ENCODE data around the gene ANO9. TPM values are rescaled to one million over a fixed set of nuclear protein-coding genes. Genes with fewer than 3 reads are reported as not detected.

The ANO9 gene, protein sequence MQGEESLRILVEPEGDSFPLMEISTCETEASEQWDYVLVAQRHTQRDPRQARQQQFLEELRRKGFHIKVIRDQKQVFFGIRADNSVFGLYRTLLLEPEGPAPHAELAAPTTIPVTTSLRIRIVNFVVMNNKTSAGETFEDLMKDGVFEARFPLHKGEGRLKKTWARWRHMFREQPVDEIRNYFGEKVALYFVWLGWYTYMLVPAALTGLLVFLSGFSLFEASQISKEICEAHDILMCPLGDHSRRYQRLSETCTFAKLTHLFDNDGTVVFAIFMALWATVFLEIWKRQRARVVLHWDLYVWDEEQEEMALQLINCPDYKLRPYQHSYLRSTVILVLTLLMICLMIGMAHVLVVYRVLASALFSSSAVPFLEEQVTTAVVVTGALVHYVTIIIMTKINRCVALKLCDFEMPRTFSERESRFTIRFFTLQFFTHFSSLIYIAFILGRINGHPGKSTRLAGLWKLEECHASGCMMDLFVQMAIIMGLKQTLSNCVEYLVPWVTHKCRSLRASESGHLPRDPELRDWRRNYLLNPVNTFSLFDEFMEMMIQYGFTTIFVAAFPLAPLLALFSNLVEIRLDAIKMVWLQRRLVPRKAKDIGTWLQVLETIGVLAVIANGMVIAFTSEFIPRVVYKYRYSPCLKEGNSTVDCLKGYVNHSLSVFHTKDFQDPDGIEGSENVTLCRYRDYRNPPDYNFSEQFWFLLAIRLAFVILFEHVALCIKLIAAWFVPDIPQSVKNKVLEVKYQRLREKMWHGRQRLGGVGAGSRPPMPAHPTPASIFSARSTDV
- 1 to 10 TPM; 4.5 to 9.0 (median 6.8) TPM for polyA plus RNA-seq (ENCODE audit: insufficient read depth in 1 of 5, insufficient read length in 5 of 5, low replicate concordance in 1 of 5)
- long read RNA-seq, donor 1, partial matches to known transcripts = 67 of 67 reads
- long read RNA-seq, donor 1, other reads (novel, unspliced or antisense) = 0 of 67 reads
- long read RNA-seq, donor 2 = 0 reads
- long read RNA-seq, donor 3 = 0 reads
- long read RNA-seq, donor 4 = 0 reads
- long read RNA-seq, donor 5 = 0 reads
- long read RNA-seq, donor 6 = 0 reads
- long read RNA-seq, donor 7 = 0 reads
- long read RNA-seq, donor 8 = 0 reads

DNA sequence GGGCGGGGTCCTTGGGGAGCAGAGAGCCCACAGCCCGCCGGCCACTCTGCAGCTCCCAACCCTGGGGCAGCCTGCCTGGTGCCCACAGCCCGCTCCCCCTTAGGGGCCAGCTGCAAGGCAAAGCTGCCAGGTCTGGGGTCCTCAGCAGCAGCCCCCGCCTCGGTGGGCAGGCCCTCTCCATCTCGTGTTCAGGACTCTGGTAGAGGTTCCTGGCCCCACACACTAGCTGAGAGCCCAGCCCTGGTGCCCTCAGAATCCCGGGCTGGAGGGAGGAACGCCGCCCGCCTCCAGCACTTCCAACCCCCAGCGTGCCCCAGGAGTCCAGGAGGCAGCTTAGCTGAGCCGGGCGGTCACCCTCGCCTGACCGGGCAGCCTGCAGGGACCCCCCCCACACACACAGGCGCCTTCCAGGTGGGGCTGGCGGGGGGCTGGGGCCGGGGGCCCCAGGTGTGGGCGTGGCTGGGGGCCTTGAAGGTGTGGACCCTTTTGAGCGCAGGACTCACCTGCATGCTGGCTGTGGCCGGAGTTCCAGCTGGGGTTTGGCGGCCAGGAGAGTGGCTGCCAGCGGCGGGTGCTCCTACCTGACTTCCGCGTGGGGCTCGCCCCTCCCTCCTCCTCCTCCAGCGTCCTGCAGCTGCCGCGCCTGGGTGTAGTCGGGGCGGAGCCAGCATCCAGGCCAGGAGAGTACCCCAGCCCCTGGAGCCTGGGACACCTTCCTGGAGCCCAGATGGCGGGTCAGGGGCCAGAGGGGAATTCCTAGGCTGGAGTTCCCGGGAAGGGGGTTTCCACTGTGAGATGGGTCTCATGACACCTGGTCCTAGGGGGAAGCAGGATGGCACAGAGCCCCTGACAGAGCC, at the start of gene ANO9:
Gene ANO9, minus strand, starts transcription at position 594 of the 857 bp plus-strand sequence. Its CDS starts 85 bp downstream, at position 509.
- DNase-seq = peak in 1 of 2 donors; percentile 21

DNA sequence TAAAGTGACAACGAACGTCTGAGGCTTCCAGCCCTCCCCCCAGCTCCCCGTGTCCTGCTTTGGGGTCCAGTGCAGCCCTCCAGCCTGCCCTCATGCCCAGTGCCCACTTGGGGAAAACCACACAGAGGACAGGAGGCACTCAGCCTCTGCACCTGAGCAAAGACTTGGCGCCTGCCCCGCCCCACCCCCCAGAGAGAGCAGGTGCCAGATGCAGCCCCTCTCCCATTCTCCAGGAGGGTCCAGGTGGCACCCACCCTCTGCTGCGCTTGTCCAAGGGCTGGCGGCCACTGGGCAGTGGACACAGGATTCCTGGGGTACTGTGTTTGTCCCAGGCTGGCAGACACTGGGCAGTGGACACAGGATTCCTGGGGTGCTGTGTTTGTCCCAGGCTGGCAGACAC, 49.5 kb upstream of the ANO9 start:
- DNase-seq = no peak

DNA sequence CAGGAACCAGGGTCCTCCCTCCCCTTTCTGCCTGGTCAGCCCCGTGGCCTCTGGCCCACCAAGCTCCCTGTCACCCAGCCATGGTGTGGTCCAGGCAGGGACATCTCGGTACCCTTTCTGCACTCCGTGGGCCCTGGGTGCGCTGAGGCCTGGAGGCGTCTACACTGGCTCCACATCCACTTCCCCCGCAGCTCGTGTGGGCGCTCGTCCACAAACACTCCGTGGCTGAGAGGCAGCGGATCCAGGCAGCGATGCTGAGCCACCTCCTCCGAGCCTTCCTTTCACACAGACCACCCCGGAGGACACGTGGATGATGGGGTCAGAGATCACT, 49.1 kb upstream of the ANO9 start:
- no peak for DNase-seq

DNA sequence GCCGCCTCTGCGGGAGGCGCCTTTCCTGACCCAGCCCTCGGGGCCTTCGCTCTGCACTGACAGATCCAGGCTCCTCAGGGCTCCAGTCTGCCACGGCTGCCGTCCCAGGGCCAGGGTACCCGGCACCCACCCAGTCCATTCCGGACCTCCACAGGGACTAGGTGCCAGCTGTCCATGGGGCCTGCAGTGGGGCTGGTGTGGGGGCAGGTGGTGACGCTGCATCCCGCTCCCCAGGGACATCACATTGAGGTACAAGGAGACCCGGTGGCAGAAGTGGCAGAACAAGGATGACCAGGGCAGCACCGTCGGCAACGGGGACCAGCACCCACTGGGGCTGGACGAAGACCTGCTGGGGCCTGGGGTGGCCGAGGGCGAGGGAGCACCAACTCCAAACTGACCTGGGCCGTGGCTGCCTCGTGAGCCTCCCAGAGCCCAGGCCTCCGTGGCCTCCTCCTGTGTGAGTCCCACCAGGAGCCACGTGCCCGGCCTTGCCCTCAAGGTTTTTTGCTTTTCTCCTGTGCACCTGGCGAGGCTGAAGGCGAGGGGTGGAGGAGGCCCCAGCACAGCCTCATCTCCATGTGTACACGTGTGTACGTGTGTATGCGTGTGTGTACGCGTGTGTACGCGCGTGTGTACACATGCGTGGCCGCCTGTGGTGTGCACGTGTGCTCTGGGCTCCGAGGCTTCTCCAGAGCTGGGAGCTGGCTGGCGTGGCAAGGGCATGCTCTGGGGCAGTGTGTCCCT, 48.5 kb upstream of the ANO9 start:
- DNase-seq = no peak

DNA sequence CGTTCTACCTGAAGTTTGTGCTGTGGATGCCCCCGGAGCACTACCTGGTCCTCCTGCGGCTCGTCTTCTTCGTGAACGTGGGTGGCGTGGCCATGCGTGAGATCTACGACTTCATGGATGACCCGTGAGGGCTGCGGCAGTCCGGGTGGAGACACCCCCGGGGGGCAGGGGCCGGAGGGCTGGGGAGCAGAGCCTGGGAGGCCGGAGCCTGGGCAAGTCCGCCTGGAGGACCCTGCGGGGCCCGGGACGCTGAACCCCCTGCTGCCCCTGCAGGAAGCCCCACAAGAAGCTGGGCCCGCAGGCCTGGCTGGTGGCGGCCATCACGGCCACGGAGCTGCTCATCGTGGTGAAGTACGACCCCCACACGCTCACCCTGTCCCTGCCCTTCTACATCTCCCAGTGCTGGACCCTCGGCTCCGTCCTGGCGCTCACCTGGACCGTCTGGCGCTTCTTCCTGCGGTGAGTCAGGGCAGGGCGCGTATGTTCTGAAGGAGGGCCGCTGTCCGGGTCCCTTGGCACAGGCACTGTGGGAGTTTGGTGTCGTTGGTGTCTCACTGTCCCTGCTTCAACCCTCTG, 47.9 kb upstream of the ANO9 start:
- no peak for DNase-seq

DNA sequence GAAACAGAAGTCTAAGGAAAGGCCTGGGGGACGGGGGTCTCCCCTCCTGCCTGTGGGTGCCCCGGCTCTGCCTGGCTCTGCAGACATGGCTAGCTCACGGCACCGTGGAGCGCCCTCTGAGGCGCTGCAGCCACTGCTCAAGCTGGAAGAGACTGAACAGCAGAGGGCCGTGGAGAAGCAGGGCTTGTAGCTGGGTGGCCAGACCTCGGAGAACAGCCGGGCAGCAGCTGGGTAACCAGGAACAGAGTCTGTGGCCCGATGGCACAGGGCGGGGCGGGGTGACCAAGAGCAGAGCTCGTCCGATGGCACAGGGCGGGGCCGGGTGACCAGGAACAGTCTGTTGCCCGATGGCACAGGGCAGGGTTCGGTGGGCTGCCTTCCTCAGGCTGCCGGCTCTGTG, 47.2 kb upstream of the ANO9 start:
- no peak for DNase-seq

DNA sequence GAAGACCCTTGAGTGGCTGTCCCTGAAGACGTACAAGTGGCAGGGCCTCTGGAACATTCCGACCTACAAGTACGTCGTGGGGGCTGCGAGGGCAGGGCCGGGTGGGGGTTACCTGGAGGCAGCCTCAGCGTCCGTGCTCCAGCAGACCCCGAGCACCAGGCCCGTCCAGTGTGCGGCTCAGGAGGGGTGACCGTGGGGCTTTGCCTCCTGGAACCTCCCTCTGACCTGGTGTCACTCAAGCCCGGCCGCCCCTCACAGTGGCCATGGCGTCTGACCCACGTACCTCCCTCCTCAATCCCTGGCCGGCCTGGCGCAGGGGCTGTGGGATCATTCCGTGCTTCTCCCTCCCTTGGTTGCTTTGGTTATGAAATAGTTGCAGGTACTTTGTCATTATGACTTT, 46.8 kb upstream of the ANO9 start:
- no peak for DNase-seq

DNA sequence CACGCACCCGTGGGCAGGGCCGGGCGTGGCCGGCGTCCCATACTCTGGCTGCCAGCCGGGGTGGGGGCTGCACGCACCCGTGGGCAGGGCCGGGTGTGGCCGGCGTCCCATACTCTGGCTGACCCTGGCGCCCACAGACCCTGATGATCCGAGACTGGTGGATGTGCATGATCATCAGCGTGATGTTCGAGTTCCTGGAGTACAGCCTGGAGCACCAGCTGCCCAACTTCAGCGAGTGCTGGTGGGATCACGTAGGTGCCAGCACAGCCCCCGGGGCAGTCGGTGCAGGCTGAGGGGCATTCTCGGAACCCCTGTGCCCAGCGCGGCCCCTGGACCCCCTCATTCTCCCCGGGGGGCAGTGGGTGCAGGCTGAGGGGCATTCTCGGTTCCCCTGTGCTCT, 46.3 kb upstream of the ANO9 start:
- DNase-seq = no peak

DNA sequence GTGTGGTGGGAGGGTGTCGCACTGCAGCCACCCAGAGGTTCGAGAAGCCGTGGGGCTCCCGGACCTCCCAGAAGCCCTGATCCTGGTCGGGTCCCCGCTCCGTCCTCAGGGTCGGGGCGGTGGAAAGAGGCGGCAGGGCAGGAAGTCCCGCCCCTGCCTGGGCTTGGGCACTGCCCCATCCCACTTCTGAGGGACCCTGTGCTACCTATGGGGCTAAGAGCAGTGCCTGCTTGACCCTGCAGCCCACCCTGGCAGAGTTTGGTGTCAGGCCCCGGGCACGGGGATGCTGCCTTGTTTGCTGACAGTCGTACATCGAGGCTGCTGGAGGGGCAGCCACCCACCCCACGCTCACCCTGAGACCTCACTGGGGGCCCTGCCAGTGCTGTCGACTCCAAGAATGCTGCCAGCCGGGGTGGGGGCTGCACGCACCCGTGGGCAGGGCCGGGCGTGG, 45.8 kb upstream of the ANO9 start:
- DNase-seq = no peak

DNA sequence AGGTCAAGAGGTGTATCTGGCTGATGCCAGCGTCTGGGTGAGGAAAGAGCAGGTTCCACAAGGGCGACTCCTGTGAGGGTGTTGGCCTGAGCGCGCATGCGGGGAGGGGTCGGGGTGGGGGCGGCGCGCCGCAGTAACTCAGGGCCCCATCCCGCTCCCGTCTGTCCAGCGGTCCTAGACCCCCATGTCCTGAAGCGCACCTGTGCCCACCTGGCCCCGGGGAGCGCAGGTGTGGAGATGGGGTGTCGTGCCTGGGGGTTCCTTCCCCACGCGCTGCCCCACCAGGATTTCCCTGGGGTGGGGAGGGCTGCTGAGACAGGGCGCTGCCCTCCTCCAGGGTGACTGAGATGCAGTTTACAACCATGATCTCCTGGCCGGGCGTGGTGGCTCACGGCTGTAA, 44.4 kb upstream of the ANO9 start:
- no peak for DNase-seq

DNA sequence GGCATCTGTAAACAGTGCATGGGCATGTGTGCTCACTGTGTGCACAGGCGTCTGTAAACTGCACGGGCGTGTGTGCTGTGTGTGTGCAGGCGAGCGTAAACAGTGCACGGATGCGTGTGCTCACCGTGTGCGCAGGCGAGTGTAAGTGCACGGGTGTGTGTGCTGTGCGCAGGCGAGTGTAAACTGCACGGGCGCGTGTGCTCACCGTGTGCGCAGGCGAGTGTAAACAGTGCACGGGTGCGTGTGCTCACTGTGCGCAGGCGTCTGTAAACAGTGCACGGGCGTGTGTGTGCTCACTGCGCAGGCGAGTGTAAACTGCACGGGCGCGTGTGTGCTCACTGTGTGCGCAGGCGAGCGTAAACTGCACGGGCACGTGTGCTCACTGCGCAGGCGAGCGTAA, 42.8 kb upstream of the ANO9 start:
- DNase-seq = no peak

DNA sequence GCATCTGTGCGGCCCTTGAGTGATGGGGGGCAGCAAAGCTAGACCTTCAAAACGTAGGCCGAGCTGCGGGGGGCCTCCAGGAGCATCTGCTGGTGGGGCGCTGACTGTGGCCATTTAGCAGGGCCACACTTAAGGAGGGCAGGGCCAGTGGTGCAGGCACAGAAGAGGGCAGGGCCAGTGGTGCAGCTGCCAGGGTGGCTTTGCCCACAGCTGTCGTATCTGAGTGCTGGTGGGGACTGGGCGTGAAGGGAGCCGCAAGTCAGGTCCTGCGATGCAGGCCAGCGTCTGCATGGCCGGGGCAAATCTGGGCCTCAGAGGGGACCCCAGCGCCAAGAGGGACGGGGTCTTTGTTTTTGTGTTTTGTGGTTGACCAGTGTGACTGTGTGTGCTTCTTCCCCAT, 37.5 kb upstream of the ANO9 start:
- DNase-seq = no peak

DNA sequence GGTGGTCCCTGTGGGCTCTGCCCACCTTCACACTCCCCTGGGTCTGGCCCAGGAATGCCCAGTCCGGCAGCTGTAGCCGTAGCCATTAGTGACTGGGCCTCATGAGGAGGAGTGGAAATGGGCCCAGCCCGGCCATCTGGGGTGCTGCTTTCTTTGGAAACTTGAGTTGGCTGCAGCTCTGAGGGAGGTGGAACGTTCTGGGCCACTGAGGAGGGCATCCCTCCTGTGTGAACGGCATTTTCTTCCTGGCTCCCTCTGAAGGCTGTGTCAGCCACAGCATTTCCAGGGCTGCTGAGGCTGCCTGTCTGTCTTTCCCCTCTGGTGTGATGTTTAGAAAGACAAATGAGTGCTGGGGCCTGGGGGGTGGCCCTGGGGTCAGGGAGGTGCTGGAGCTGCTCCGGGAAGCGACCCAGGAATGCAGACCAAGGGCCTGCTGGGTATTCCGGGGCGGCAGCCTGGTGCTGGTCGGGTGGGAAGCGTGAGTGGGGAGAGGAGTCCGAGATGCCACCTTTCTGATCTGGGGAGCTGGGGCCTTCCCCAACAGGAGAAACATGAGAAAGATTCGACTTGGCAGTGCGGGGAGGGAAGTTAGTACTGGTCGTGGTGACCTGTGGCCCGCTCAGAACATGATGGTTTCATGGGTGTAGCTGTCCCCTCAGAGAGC, 35.4 kb upstream of the ANO9 start:
- no peak for DNase-seq

DNA sequence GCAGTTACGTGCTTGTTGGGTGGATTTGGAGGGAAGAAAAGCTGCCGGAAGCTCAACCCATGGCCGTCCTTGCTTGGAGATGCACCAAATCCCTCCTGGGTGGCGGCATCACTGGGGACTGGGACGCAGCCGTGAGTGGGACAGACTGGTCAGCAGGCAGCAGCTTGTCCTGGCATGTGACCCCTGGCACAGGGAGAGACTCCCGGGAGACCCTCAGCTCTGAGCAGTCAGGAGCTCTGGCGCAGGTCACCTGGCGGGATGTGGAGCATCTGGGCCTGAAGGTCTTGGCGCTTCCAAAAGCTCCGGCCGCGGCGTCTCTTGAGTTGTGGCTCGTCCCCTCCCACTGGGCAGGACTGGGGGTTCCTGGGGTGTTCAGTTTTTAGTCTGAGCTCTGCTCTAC, 34.6 kb upstream of the ANO9 start:
- DNase-seq = no peak

DNA sequence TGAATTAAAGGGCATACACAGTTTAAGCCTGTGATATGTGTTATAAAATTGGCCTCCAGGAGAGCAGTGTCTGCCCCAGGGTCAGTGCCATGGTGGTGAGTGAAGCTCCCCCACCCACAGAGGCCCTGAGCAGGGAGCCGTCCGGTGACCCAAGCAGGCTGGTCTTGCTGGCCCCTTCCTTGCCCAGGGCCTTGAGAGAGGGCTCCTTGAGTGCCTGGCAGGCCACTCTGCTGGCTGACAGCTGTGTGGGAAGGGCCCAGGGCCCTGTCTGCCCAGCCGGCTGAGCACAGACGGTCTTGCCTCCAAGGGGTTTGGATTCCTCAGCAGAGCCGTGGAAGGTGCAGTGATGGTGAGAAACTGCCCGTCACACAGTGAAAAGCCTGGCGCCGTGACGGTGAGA, 34.1 kb upstream of the ANO9 start:
- no peak for DNase-seq

DNA sequence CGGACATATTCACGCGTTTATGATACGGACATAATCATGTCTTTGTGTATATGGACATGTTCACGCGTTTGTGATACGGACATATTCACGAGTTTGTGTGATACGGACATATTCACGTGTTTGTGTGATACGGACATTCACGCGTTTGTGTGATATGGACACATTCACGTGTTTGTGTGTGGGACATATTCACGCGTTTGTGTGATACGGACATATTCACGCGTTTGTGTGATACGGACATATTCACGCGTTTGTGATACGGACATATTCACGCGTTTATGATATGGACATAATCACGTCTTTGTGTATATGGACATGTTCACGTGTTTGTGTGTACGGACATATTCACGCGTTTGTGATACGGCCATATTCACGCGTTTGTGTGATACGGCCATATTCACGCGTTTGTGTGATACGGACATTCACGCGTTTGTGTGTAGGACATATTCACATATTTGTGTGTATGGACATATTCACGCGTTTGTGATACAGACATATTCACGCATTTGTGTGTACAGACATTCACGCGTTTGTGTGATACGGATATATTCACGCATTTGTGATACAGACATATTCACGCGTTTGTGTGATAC, 33.2 kb upstream of the ANO9 start:
- no peak for DNase-seq

DNA sequence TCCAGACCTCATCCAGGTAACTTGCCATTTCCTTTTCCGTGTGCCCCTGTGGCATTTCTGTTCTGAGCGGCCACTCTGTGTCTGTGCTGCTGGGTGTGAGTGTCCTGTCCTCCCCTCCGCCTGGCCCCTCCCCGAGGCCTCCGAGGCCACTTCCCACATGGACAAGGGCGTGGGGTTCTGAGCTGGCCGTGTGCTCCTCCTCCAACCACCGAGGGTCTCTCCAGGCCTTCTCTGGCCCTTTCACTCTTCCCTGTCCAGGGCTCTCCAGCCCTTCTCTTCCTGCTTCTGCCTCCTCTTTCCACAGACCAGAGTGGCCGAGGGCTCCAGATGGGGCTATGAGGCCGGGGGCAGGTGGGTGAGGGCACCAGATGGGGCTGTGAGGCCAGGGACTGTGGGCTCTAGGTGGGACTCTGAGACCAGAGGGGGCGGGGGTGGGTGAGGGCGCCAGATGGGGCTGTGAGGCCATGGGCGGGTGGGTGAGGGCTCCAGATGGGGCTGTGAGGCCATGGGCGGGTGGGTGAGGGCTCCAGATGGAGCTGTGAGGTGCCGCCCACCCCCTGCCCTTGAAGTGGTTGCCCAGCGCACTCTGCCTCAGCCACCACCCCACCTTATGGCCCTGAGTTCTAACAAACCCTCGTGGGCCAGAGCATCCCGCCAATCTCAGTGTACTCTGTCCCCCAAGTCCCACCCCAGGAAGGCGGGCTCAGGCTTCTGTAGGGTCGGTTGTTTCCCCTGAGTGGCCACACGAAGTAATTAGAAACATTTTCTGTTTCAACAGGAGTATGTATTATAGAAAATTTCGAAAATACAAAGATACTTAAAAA, 32.4 kb upstream of the ANO9 start:
- DNase-seq = no peak

DNA sequence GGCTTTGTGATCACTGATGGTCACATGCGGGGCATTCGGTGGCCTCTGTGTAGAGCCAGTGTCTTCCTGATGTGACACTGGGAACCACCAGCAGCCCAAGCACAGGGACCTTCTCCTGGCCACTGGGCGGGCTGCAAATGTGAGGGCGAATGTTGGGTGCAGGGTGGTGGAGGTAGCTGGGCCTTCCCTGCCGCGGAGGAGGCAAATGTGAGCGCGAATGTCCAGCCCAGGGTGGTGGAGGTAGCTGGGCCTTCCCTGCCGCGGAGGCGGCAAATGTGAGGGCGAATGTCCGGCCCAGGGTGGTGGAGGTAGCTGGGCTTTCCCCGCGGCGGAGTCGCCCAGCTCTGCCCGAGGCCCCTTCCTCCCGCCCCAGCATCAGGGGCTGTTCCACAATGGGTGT, 31.6 kb upstream of the ANO9 start:
- no peak for DNase-seq

DNA sequence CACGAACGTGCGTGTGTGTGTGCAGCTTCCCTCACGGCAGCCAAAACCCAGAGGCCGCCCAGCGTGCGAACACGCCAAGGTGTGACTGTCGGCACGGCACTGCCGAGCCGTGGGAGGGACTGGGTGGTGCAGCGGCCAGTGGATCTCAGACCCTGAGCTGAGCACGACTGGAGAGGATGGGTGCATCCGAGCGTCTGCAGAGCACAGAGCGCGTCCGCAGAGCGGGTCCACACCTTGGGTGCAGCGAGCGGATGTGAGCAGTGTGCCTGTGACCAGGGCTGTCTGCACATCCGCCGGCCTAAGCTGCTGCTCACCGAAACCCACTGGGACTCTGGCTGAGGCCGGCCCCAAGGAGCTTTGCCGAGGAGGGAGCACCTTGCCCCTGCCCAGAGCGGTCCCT, 31.0 kb upstream of the ANO9 start:
- no peak for DNase-seq

Data from right lung (tissue), 10 donors.